Neural cell (in vitro differentiated cells): ENCODE results near the gene THOP1. TPM values are rescaled to one million over a fixed set of nuclear protein-coding genes. Genes with fewer than 3 reads are reported as not detected.
"Not testable (repeated sequence)": the region's sequence is repeated elsewhere in the genome, so short reads cannot be mapped to it uniquely, and the experiment has no call there.

ENCODE experiments used
- H2AFZ ChIP-seq: fragments of 200-600, 300-800 bp; sonication (generic), shearing (Covaris generic); 2 replicates; pipeline ENCODE4 v1.6.0; 2014; ENCODE audit warnings: low read depth, mild to moderate bottlenecking, antibody characterized with exemption, low read length, moderate library complexity
- H3F3A ChIP-seq: fragments of 200-600 bp; shearing (Covaris generic); 2 replicates; pipeline ENCODE4 v1.6.1; 2016; ENCODE audit warnings: mild to moderate bottlenecking, moderate library complexity, mixed read lengths, antibody characterized with exemption, low read length; ENCODE audit not compliant: insufficient read depth, poor library complexity, severe bottlenecking
- H3K27ac ChIP-seq: fragments of 200-600, 300-800 bp; sonication (generic), shearing (Covaris generic); 2 replicates; pipeline ENCODE4 v1.5.1; 2014; ENCODE audit warnings: mild to moderate bottlenecking, low read length, moderate library complexity
- H3K27me3 ChIP-seq: fragments of 300-800, 200-600 bp; sonication (generic), shearing (Covaris generic); 2 replicates; pipeline ENCODE4 v1.6.0; 2014; ENCODE audit warnings: mild to moderate bottlenecking, low read depth, low read length, moderate library complexity; ENCODE audit not compliant: insufficient read depth
- H3K36me3 ChIP-seq: fragments of 300-800, 200-600 bp; sonication (generic), shearing (Covaris generic); 2 replicates; pipeline ENCODE4 v1.5.1; 2014; ENCODE audit warnings: mild to moderate bottlenecking, antibody characterized with exemption, low read length, moderate library complexity; ENCODE audit not compliant: insufficient read depth
- H3K4me2 ChIP-seq: fragments of 300-800, 200-600 bp; sonication (generic), shearing (Covaris generic); 2 replicates; pipeline ENCODE4 v1.6.0; 2014; ENCODE audit warnings: mild to moderate bottlenecking, low read length
- H3K4me3 ChIP-seq: fragments of 300-800, 200-600 bp; sonication (generic), shearing (Covaris generic); 2 replicates; pipeline ENCODE4 v1.5.1; 2014; ENCODE audit warnings: mild to moderate bottlenecking, low read length, moderate library complexity
- H3K79me2 ChIP-seq: fragments of 200-600 bp; shearing (Covaris generic); replicated peaks from 2 replicates; pipeline ENCODE4 v1.6.0; 2014; ENCODE audit warnings: mild to moderate bottlenecking, low read length, moderate library complexity; ENCODE audit not compliant: insufficient read depth
- H3K9ac ChIP-seq: fragments of 300-800, 200-600 bp; sonication (generic), shearing (Covaris generic); 2 replicates; pipeline ENCODE4 v1.6.1; 2016; ENCODE audit warnings: mild to moderate bottlenecking, low read length, mixed read lengths
- H3K9me2 ChIP-seq: fragments of 200-600 bp; shearing (Covaris generic); 2 replicates; pipeline ENCODE4 v1.6.1; 2016; ENCODE audit warnings: mild to moderate bottlenecking, low read length, mixed read lengths; ENCODE audit not compliant: insufficient read depth
- H3K9me3 ChIP-seq: fragments of 200-600, 300-800 bp; sonication (generic), shearing (Covaris generic); 2 replicates; pipeline ENCODE4 v1.6.1; 2016; ENCODE audit warnings: mild to moderate bottlenecking, mixed run types, low read length, moderate library complexity, mixed read lengths
- H4K20me1 ChIP-seq: fragments of 200-600 bp; shearing (Covaris generic); 2 replicates; pipeline ENCODE4 v1.6.1; 2016; ENCODE audit warnings: mild to moderate bottlenecking, mixed run types; ENCODE audit not compliant: insufficient read depth
- CTCF ChIP-seq: fragments of 450-650 bp; IDR thresholded peaks from 2 replicates; pipeline ENCODE4 v1.5.1; 2014; ENCODE audit warnings: antibody characterized with exemption, mild to moderate bottlenecking, moderate library complexity; ENCODE audit not compliant: poor library complexity, severe bottlenecking
- EP300 ChIP-seq: fragments of 450-650 bp; conservative IDR thresholded peaks from 2 replicates; pipeline ENCODE4 v1.6.1; 2014; ENCODE audit warnings: antibody characterized with exemption, mild to moderate bottlenecking, moderate library complexity; ENCODE audit not compliant: poor library complexity, severe bottlenecking
- EZH2 ChIP-seq: fragments of 200-600, 300-800 bp; shearing (Covaris generic), sonication (generic); IDR thresholded peaks from 2 replicates; pipeline ENCODE4 v1.6.1; 2014; ENCODE audit warnings: antibody characterized with exemption, low read length, borderline replicate concordance, mild to moderate bottlenecking; ENCODE audit not compliant: insufficient read depth, poor library complexity, severe bottlenecking
- MXI1 ChIP-seq: fragments of 450-650 bp; conservative IDR thresholded peaks from 2 replicates; pipeline ENCODE4 v1.6.1; 2014; ENCODE audit warnings: antibody characterized with exemption, mild to moderate bottlenecking; ENCODE audit not compliant: poor library complexity, severe bottlenecking
- POLR2AphosphoS5 ChIP-seq: IDR thresholded peaks from 2 replicates; pipeline ENCODE4 v1.6.1; 2012
- RAD21 ChIP-seq: fragments of 450-650 bp; conservative IDR thresholded peaks from 2 replicates; pipeline ENCODE4 v1.6.1; 2014; ENCODE audit warnings: antibody characterized with exemption, mild to moderate bottlenecking, moderate library complexity
- REST ChIP-seq: IDR thresholded peaks from 2 replicates; pipeline ENCODE4 v1.6.1; 2012; ENCODE audit warnings: borderline replicate concordance
- SMC3 ChIP-seq: fragments of 450-650 bp; conservative IDR thresholded peaks from 2 replicates; pipeline ENCODE4 v1.6.1; 2014; ENCODE audit warnings: antibody characterized with exemption, mild to moderate bottlenecking, moderate library complexity; ENCODE audit not compliant: poor library complexity
- polyA plus RNA-seq: library from polyadenylated mRNA; depleted of rRNA; stranded (reverse); fragments of >200 nt; gene quantifications from 2 replicates; pipeline ENCODE4 v1.2.3, GENCODE V29; 2014

THOP1 gene
- polyA plus RNA-seq, 1 donor from 2014 or later, result 113 TPM

- Histone ChIP-seq H3K27ac (no peak overlapping the region), H3K4me2 (no peak overlapping the region), H3K9ac (no peak overlapping the region), H2AFZ (no peak overlapping the region), H4K20me1 (no peaks in the 10 kb centered on the region), H3K79me2 (no peaks in the 10 kb centered on the region), H3K36me3 (no peaks in the 10 kb centered on the region), H3K9me3 (no peaks in the 10 kb centered on the region), H3F3A (no peaks in the 10 kb centered on the region), H3K4me3 (peak overlapping the region; percentile 52), H3K9me2 (no peaks in the 10 kb centered on the region), H3K27me3 (no peaks in the 10 kb centered on the region)
- TF ChIP-seq EP300 (no peak), POLR2AphosphoS5 (no peak), SMC3 (no peak), RAD21 (no peak), EZH2 (no peak), CTCF (no peak), REST (no peak), MXI1 (no peak)
Observed at GRCh38 chr19:2816641-2817040, 31.3 kb downstream of the THOP1 start.

- not testable (repeated sequence) for H3K9ac ChIP-seq, H3K4me2 ChIP-seq, H3F3A ChIP-seq, H3K9me2 ChIP-seq, H3K27me3 ChIP-seq, H3K79me2 ChIP-seq, H4K20me1 ChIP-seq, H3K27ac ChIP-seq, H2AFZ ChIP-seq, H3K36me3 ChIP-seq, H3K9me3 ChIP-seq
- TF ChIP-seq MXI1, result peak; percentile 35
- H3K4me3 ChIP-seq, result peak overlapping the region; percentile 52
Observed at GRCh38 chr19:2817237-2817829, 32.0 kb downstream of the THOP1 start.
